Stimulated activated naive CD8-positive, alpha-beta T cell treated with anti-CD3 and anti-CD28 coated beads, Interleukin-15, amount 100 ng/mL, for 72 hours (primary cell): ENCODE results near the gene NFIA.

Source experiments
- ATAC-seq: fragments of 150-1000 bp; cut with Tn5 transposase; 2 replicates; pipeline ENCODE4 v1.10.0; 2021; ENCODE audit warnings: mild to moderate bottlenecking, moderate library complexity
- DNase-seq, 2 donors: peaks; one replicate each; pipeline ENCODE4 v3.0.0; 2021 to 2022
- H3K27ac Mint-ChIP-seq, 2 donors: one replicate each; pipeline ENCODE4 v1.8.0; 2022; ENCODE audit warnings: mild to moderate bottlenecking in 2 of 2, mixed read lengths in 2 of 2, moderate library complexity in 2 of 2
- H3K27me3 Mint-ChIP-seq: one replicate; pipeline ENCODE4 v1.8.0; 2022; ENCODE audit warnings: mixed read lengths
- H3K4me1 Mint-ChIP-seq: one replicate; pipeline ENCODE4 v1.8.0; 2022; ENCODE audit warnings: mild to moderate bottlenecking, mixed read lengths
- H3K4me3 Mint-ChIP-seq, 2 donors: one replicate each; pipeline ENCODE4 v1.8.0; 2022; ENCODE audit warnings: mild to moderate bottlenecking in 2 of 2, mixed read lengths in 2 of 2, moderate library complexity in 1 of 2
- H3K9me3 Mint-ChIP-seq, 2 donors: one replicate each; pipeline ENCODE4 v1.8.0; 2022; ENCODE audit warnings: mixed read lengths in 2 of 2

NFIA gene

GRCh38 chr1:61202854-61203598, 120.7 kb downstream of the NFIA start:
- Mint-ChIP-seq H3K4me1 (no peaks in the 10 kb centered on the region), H3K27ac (no peak overlapping the region), H3K4me3 (no peak overlapping the region), H3K27me3 (no peaks in the 10 kb centered on the region), H3K9me3 (no peaks in the 10 kb centered on the region)
- no peak for DNase-seq
- ATAC-seq, result no peak

GRCh38 chr1:61204528-61204927, 122.2 kb downstream of the NFIA start:
- H3K27me3 Mint-ChIP-seq, result no peaks in the 10 kb centered on the region
- H3K4me3 Mint-ChIP-seq, result no peak overlapping the region
- DNase-seq (no peak), ATAC-seq (no peak)
- H3K9me3 Mint-ChIP-seq, result no peaks in the 10 kb centered on the region
- no peak overlapping the region for H3K27ac Mint-ChIP-seq
- no peaks in the 10 kb centered on the region for H3K4me1 Mint-ChIP-seq

GRCh38 chr1:61207416-61207815, 125.1 kb downstream of the NFIA start:
- H3K27ac Mint-ChIP-seq, result no peak overlapping the region
- no peak for ATAC-seq
- no peaks in the 10 kb centered on the region for H3K4me1 Mint-ChIP-seq
- no peak for DNase-seq
- no peaks in the 10 kb centered on the region for H3K9me3 Mint-ChIP-seq
- H3K4me3 Mint-ChIP-seq, result no peak overlapping the region
- H3K27me3 Mint-ChIP-seq, result no peaks in the 10 kb centered on the region

- H3K4me3 Mint-ChIP-seq, result no peak overlapping the region
- ATAC-seq (no peak), DNase-seq (no peak)
- peaks cover 5% of the 10 kb centered on the region for H3K4me1 Mint-ChIP-seq
- H3K27ac Mint-ChIP-seq, result no peak overlapping the region
- H3K9me3 Mint-ChIP-seq, result no peaks in the 10 kb centered on the region
- H3K27me3 Mint-ChIP-seq, result no peaks in the 10 kb centered on the region
Measured at GRCh38 chr1:61208172-61208571, 125.8 kb downstream of the NFIA start.

GRCh38 chr1:61208831-61209230, 126.5 kb downstream of the NFIA start:
- DNase-seq (no peak), ATAC-seq (no peak)
- peaks cover 11% of the 10 kb centered on the region for H3K4me1 Mint-ChIP-seq
- no peak overlapping the region for H3K27ac Mint-ChIP-seq
- H3K4me3 Mint-ChIP-seq, result no peak overlapping the region
- H3K9me3 Mint-ChIP-seq, result no peaks in the 10 kb centered on the region
- H3K27me3 Mint-ChIP-seq, result no peaks in the 10 kb centered on the region

GRCh38 chr1:61210435-61211154, 128.2 kb downstream of the NFIA start:
- Mint-ChIP-seq H3K9me3 (no peaks in the 10 kb centered on the region), H3K27ac (no peak overlapping the region), H3K4me3 (no peak overlapping the region), H3K27me3 (no peaks in the 10 kb centered on the region), H3K4me1 (peaks cover 11% of the 10 kb centered on the region)
- ATAC-seq (no peak), DNase-seq (no peak)

GRCh38 chr1:61213245-61214011, 131.1 kb downstream of the NFIA start:
- Mint-ChIP-seq H3K9me3 (no peaks in the 10 kb centered on the region), H3K4me1 (peaks cover 11% of the 10 kb centered on the region), H3K27me3 (no peaks in the 10 kb centered on the region), H3K4me3 (no peak overlapping the region), H3K27ac (no peak overlapping the region)
- ATAC-seq, result no peak
- DNase-seq, result no peak

- ATAC-seq (no peak), DNase-seq (no peak)
- H3K9me3 Mint-ChIP-seq, result no peaks in the 10 kb centered on the region
- no peak overlapping the region for H3K4me3 Mint-ChIP-seq
- H3K27ac Mint-ChIP-seq, result no peak overlapping the region
- peaks cover 11% of the 10 kb centered on the region for H3K4me1 Mint-ChIP-seq
- no peaks in the 10 kb centered on the region for H3K27me3 Mint-ChIP-seq
Measured at GRCh38 chr1:61215119-61215518, 132.8 kb downstream of the NFIA start.

- Mint-ChIP-seq H3K4me3 (no peak overlapping the region), H3K4me1 (peaks cover 11% of the 10 kb centered on the region), H3K27me3 (no peaks in the 10 kb centered on the region), H3K27ac (no peak overlapping the region), H3K9me3 (no peaks in the 10 kb centered on the region)
- DNase-seq (no peak), ATAC-seq (no peak)
Measured at GRCh38 chr1:61215676-61216289, 133.4 kb downstream of the NFIA start.

- Mint-ChIP-seq H3K4me3 (no peak overlapping the region), H3K27me3 (no peaks in the 10 kb centered on the region), H3K4me1 (no peaks in the 10 kb centered on the region), H3K9me3 (no peaks in the 10 kb centered on the region), H3K27ac (no peak overlapping the region)
- no peak for DNase-seq
- no peak for ATAC-seq
Measured at GRCh38 chr1:61220536-61220935, 138.2 kb downstream of the NFIA start.

GRCh38 chr1:61221642-61222041, 139.3 kb downstream of the NFIA start:
- no peak overlapping the region for H3K27ac Mint-ChIP-seq
- DNase-seq (no peak), ATAC-seq (no peak)
- H3K4me3 Mint-ChIP-seq, result no peak overlapping the region
- no peaks in the 10 kb centered on the region for H3K4me1 Mint-ChIP-seq
- no peaks in the 10 kb centered on the region for H3K9me3 Mint-ChIP-seq
- H3K27me3 Mint-ChIP-seq, result no peaks in the 10 kb centered on the region

- Mint-ChIP-seq H3K4me3 (no peak overlapping the region), H3K4me1 (no peaks in the 10 kb centered on the region), H3K9me3 (no peaks in the 10 kb centered on the region), H3K27me3 (no peaks in the 10 kb centered on the region), H3K27ac (no peak overlapping the region)
- no peak for DNase-seq
- ATAC-seq, result no peak
Measured at GRCh38 chr1:61222240-61222639, 139.9 kb downstream of the NFIA start.

GRCh38 chr1:61223140-61223539, 140.8 kb downstream of the NFIA start:
- H3K27ac Mint-ChIP-seq, result no peak overlapping the region
- ATAC-seq, result no peak

GRCh38 chr1:61224609-61225008, 142.2 kb downstream of the NFIA start:
- ATAC-seq, result no peak
- DNase-seq, result no peak
- H3K27ac Mint-ChIP-seq, result no peak overlapping the region

More at GRCh38 chr1:61223140-61223539, 140.8 kb downstream of the NFIA start:
- Mint-ChIP-seq H3K4me3 (no peak overlapping the region), H3K9me3 (no peaks in the 10 kb centered on the region), H3K4me1 (no peaks in the 10 kb centered on the region), H3K27me3 (no peaks in the 10 kb centered on the region)
- DNase-seq, result no peak

GRCh38 chr1:61225478-61225877, 143.1 kb downstream of the NFIA start:
- no peak overlapping the region for H3K4me3 Mint-ChIP-seq
- no peaks in the 10 kb centered on the region for H3K27me3 Mint-ChIP-seq
- DNase-seq, result no peak
- no peak for ATAC-seq
- H3K27ac Mint-ChIP-seq, result no peak overlapping the region
- no peaks in the 10 kb centered on the region for H3K9me3 Mint-ChIP-seq
- H3K4me1 Mint-ChIP-seq, result no peaks in the 10 kb centered on the region

More at GRCh38 chr1:61224609-61225008, 142.2 kb downstream of the NFIA start:
- no peaks in the 10 kb centered on the region for H3K4me1 Mint-ChIP-seq
- H3K27me3 Mint-ChIP-seq, result no peaks in the 10 kb centered on the region
- H3K9me3 Mint-ChIP-seq, result no peaks in the 10 kb centered on the region
- H3K4me3 Mint-ChIP-seq, result no peak overlapping the region
